Stimulated activated CD8-positive, alpha-beta memory T cell treated with anti-CD3 and anti-CD28 coated beads, Interleukin-15, amount 100 ng/mL, for 1 hour (primary cell): ENCODE data around the gene CABLES1.
"Not testable (repeated sequence)": the region's sequence is repeated elsewhere in the genome, so short reads cannot be mapped to it uniquely, and the experiment has no call there.

Experiments
- DNase-seq: peaks from one replicate; pipeline ENCODE4 v3.0.0-alpha.2; 2020; ENCODE audit warnings: low read depth

The CABLES1 gene

DNA sequence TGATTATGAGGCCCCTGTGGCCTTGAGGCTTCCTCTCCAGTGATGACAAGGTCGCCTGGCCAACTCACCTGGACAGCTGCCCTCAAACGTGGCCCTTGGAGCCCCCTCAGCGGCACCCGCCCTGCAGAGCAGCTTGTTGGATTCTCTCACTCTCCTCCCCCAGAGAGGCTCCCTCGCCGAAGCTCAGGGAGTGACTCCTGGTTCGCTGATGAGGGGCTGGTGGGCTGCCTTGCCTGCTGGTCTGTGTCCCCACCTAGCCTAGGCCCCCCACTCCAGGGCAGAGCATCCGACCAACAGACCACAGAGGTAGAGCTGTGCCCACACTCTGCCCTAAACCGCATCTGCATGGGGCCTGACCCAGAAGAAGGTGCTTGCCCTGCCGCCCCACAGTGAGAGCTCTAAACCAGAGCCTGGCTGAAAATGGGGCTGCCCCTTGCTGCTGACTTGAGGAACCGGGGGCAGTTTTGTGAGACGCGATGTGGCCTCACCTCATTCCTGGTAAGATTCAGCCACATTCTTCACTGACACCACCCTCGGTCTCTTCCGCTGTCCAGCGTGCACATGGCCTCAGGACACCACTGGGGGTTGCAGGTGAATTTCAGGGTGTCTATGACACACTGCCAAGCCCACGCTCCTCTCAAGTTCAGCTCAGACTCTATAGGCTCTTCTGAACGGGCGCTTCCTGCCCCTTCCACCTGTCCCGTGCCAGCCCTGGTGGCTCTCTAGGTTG, 131.6 kb downstream of the CABLES1 start:
- no peak for DNase-seq

DNA sequence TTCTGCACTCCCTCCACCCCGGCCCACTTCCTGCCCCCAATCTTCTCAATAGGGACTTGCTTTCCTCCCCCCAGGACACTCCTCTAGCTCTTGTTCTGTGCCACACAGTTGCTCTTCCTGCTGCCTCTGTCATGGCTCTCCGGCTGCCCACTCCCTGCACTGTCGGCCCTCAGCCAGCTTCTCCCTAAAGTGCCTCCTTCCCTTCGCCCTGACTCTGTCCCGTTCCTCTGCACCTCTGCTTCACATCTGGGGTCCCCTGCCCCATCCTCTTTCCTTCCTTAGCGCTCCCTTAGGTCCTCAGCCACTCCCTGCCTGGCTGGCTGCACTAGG, 132.1 kb downstream of the CABLES1 start:
- DNase-seq, result no peak

DNA sequence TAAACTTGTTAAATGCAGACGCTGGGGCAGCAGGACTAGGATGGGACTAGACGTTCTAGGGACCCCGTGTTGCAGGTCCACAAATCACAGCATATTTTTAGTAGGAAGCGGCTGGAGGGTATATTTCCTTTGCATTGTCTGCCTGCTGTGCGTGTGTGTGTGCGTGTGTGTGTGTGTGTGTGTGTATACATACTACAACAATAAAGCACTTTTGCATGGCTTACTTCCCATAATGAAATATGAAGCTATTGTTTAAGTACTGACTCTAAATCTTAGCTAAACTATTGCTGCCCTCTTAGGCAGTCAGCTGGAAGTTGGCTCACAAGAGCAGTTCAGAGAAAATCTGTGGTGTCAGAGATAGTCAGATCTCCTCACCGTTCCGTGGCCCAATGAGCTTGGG, 133.4 kb downstream of the CABLES1 start:
- DNase-seq, result no peak

DNA sequence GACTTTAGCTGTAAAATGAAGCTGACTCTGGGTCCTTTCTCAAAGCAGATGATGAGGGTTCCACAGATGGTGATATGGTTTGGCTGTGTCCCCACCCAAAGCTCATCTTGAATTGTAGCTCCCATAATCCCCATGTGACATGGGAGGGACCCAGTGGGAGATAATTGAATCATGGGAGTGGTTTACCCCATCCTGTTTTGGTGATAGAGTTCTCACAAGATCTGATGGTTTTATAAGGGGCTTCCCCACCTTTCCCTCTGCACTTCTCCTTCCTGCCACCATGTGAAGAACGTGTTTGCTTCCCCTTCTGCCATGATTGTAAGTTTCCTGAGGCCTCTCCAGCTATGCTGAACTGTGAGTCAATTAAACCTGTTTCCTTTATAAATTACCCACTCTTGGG, 133.8 kb downstream of the CABLES1 start:
- not testable (repeated sequence) for DNase-seq

DNA sequence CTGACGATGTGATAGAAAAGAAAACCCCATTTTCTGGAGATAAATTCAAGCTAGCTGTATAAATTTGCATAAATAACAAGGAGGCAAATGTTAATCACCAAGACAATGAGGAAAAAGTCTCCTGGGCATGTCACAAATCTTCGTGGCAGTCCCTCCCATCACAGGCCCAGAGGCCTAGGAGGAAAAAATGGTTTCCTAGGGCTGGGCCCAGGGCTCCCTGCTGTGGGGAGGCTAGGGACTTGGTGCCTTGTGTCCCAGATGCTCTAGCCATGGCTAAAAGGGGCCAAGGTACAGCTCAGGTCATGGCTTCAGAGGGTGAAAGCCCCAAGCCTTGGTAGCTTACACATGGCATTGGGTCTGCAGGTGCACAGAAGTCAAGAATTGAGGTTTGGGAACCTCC, 134.6 kb downstream of the CABLES1 start:
- no peak for DNase-seq

DNA sequence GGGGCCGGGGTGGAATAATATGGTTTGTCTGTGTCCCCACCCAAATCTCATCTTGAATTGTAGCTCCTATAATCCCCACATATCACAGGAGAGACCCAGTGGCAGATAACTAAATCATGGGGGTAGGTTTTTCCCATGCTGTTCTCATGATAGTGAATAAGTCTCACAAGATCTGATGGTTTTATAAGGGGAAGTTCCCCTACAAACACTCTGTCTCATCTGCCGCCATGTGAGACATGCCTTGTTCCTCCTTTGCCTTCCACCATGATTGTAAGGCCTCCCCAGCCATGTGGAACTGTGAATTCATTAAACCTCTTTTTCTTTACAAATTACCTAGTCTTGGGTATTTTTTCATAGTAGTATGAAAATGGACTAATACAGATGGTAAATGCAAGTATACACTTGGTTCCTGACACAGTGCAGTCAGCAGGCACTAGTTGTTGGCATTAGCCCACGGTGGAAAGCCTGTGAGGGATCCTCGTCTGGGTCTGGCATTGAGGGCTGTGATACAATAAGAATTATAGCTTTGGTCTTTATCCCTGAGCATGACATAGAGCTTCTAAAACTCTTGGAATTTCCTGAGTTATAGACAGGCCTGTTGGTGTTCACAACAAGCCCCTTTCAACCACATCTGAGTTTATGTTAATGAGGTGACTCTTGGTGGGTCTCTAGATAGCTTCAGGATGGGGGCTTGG, 135.8 kb downstream of the CABLES1 start:
- no peak for DNase-seq

DNA sequence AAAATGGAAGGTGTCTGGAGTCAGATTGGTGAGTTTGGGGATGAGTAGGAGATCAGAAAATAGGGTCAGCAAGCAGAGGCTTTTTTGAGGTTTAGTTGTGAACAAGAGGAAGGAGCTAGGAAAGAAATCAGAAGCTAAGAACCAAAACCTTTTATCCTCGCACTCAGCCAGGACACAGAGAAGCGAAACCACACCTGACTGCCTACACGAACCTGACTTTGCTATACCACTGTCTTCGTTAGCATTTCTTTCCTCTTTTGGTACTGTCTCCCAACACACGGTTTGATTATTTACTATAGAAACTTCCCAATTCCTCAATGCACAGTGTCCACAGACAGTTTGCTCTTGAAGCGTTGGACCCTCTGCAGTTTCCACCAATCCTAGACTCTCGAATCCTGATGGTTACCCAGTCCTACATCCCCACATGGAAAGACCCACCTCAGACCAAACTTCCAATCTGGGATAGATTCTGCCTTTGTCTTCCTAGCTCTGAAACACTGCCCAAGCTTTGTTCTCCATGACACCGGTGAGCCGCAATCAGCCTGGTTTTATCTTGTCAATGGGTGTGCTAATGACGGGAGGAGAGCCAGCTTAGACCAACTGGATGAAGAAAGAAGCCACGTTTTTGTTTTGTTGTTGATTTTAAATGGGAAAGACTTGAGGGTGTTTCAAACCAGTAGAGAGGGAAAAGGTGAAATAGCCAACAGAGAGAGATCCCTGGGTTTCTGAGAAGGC, 137.4 kb downstream of the CABLES1 start:
- no peak for DNase-seq

DNA sequence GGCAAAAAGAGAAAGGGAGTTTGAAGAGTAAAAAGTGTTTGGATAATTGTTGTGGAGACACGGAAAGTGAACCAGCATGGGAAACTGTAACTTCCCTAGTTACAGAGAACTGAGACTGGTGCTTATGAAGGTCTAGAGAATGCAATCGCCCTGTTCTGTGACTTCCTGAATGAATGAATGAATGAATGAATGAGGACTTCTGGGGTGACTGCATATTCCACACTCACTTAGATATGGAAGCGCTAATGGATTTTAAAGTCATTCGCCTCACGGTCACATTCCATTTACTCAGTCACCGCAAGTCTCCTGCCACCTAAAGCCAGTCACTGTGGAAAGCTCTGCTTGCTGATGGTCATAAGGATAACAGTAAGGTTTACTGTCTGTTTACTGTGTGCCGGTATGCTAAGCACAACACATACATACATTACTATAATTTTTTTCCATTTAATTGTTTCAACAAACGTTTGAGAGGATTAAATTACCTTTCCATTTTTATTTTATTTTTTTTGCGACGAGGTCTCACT, 138.2 kb downstream of the CABLES1 start:
- DNase-seq, result no peak

DNA sequence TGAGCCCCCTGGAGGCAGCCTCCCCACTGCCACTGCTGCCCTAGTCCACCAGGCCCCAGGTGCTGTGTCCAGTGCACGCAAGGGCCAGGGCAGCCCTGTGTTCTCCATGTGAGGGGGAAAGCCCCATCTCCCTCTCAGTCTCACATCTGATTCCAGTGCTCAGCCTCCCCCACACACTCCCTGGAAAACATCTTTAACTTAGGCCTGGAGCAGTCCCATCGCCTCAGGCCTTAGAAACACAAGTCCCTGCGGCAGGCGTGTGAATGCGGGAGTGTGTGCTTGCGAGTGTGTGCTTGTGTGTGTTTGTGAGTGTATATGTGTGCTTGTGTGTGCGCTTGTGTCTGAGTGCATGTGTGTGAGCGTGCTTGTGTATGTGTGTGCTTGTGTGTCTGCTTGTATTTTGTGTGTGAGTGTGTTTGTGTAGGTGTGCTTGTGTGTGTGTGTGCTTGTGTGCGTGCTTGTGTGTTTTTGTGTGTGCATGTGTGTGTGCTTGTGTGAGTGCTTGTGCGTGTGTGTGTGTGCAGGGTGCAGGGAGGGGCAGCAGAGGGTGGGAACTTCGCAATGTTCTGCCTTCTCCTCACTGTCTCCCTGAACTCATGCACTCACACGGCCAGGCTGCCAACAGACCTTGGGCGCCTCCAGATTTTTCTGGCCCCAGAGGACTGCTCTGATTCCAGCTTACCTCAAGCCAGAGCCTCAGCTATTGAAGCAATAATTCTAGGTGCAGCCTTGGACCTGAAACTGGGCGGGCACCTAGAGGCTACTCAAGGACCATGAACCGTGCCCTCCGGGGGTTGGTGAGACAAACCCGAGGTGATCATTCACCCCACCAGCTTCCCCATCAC, 139.6 kb downstream of the CABLES1 start:
- no peak for DNase-seq

DNA sequence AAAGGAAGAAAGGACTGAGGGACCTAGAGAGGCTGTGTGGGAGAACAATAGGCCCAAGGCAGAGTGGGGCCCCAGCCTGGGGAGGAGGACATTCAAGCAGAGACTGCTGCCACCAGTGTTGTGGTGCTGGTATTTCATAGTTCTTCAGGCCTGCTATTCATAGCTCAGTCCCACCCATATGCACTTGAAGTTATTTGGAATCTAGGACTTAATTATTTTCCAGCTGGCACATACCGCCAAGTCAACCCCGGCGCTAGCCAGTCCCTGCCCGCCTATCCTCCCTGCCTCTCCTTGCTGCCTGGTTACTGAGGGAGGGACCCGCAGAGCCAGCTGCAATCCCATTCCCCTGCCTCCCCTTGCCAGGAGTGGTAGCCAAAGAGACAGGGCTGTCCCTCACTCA, 141.2 kb downstream of the CABLES1 start:
- DNase-seq, result no peak

DNA sequence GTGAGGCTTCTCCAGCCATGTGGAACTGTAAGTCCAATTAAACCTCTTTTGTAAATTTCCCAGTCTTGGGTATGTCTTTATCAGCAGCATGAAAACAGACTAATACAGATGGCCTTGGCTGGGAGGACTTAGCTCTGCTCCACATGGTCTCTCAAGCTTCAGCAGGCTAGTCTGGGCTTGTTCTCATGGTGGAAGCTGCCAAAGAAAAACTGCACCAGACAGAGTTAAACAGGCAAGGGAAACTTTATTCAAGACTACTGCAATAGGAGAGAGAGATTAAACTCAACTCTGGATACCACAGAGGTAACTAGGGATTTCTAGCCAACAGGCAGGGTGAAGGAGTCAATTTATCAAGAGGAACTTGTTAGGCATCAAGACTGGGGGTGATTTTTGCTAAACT, 142.1 kb downstream of the CABLES1 start:
- DNase-seq, result no peak

DNA sequence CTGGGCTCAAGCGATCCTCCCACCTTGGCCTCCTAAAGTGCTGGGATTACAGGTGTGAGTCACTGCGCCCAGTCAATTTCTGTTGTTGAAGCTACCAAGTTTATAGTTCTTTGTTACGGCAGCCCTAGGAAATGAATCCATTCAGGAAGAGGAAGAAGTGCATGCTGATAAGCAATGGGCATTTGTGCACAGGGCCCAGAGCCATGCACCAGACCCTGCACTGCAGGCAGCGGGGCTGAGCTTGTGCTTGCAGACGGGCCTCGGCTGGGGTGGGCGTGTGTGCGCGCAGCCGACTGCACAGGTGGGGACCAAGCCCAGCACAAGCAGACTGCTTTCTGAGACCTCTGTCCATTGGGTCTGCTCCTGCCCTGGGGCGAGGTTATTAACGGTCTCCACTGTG, 144.6 kb downstream of the CABLES1 start:
- DNase-seq, result no peak

DNA sequence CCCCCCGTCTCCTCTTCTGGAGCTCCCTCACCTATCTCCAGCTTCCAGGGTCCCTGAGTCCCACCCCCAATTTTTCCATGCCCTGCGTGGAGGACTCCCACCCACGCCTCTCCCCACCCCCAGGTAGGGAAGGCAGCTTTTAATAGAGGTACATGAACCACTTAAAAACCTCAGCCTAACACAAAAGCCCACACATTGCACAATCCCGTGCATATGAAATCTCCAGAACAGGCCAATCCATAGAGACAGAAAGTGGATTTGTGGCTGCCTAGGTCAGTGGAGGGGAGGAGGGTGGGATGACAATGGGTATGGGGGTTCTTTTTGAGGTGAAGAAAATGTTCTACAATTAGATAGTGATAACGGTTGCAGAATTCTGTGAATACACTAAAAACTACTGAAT, 145.6 kb downstream of the CABLES1 start:
- DNase-seq, result no peak

DNA sequence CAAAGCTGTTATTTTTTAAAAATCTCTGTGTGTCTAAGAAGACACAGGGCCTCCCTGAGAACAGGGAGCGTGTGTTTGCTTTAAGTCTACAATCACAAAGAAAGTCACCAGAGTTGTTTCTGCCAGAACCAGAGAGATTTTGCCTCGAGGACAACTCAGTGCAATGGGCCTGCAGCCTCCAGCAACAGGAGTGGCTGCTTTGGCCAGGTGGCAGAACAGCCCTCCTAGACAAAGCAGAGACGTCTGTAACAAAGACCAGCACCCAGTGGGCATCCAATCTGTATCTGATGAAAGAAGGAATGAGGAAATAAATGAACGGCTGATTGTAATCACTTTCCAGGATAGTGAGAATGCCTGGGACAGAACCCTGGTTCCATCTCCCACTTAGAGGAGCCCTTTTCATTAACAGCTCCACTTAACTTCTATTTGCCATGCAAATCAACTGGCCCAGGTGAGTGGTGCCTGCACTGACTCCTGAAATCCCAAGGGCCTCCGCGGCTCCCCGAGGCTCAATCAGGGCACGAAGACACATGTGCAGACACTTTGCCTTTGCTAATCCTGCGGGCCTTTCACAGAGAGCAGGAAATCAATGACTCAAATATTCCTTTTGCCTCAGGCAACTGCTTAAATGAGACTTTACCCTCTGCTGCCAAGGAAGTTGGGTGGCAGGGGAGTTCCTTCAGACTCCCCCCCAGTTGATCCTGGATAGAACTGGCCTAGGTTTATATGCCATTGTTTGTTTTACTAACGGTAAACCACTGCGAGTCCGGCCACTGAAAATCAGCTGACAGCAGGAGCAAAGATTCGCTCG, 146.5 kb downstream of the CABLES1 start:
- DNase-seq, result no peak

DNA sequence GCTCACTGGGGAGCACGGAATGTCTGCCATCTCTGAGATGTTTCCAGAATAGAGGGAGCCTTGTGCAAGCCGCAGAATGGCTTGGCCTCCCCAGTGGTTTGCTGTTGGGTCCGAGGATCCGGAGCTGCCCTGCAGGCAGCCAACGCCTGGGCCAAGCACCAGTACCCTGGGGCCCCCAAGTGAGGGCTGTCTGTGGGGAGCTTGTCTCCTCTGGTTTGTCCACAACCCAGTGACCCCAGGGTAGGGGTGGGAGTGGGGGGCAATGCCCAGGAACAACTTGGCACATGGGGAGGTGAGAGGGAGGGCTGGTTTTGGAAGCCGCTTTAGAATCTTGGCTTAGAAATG, 147.1 kb downstream of the CABLES1 start:
- no peak for DNase-seq

DNA sequence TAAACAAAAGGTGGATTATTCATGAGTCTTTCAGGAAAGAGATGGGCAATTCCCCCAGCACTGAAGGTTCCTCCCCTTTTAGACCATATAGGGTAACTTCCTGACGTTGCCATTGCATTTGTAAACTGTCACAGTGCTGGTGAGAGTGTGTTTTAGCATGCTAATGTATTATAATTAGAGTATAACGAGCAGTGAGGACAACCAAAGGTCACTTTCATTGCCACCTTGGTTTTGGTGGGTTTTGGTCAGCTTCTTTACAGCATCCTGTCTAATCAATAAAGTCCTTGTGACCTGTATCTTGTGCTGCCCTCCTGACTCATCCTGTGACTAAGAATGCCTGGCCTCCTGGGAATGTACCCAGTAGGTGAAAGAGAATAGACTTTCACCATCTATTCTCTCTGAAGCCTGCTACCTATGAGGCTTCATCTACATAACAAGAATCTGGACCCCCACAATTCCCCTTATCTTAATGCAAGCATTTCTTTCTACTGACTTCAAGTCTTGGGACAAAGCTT, 148.7 kb downstream of the CABLES1 start:
- DNase-seq, result no peak

DNA sequence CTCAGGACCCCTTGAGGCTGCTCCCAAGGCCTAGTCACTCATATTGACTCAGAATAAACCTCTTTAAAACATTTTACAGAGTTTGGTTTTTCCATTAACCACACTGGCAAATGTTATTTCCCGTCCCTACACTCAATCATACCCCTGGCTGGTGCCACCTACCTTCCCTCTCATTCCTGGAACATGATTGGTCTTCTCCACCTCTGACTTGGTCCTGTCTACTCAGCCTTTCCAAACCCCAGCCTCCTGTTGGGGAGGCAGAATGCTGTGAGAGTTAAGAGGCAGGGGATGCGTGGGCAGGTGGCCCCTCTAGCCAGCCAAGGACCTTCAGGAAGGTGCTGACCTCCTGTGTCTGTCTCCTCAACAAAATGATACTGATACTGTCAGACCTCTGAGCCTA, 149.3 kb downstream of the CABLES1 start:
- no peak for DNase-seq

DNA sequence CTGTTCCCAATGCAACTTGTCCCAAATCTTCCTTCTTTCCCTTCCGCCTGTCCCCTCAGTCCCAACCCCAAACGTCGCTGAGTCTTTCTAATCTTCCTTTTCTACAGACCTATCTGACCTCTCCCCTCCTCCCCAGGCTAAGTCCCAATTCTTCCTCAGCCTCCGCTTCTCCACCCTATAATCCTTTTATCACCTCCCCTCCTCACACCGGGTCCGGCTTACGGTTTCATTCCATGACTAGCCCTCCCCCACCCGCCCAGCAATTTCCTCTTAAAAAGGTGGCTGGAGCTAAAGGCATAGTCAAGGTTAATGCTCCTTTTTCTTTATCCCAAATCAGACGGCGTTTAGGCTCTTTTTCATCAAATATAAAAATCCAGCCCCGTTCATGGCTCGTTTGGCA, 150.3 kb downstream of the CABLES1 start:
- DNase-seq, result not testable (repeated sequence)

DNA sequence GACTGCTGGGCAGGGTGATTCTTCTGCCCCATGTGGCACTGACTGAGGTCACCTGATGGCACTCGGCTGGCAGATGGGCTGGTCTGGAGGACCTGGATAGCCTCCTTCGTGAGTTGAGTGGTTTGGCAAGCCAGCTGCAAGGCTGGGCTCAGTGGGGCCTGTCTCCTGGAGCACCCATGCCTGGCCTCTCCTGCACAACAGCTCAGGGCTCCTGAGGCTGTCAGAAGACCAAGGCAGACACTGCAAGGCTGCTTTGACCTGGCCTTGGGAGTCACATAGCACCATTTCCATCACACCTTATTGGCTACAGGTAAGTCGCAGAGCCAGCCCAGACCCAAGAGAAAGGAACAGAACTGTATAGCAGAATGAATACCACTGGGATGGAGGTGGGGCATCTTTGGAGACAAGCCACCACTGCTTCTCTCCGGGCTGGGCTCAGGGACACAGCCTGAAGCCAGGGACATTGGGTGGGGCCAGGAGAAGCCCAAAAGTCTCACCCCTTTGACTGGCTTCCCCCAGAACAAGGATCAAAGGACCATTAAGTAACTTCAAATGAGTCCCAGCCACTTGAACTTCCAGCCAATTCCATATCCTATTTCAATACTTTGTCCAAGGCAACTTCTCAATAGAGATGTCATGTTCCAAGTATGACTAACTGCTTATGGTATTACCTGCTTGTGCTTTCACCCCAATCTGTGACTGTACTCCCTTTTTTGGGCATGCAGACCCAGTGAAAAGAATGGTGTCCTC, 156.3 kb downstream of the CABLES1 start:
- DNase-seq, result no peak

DNA sequence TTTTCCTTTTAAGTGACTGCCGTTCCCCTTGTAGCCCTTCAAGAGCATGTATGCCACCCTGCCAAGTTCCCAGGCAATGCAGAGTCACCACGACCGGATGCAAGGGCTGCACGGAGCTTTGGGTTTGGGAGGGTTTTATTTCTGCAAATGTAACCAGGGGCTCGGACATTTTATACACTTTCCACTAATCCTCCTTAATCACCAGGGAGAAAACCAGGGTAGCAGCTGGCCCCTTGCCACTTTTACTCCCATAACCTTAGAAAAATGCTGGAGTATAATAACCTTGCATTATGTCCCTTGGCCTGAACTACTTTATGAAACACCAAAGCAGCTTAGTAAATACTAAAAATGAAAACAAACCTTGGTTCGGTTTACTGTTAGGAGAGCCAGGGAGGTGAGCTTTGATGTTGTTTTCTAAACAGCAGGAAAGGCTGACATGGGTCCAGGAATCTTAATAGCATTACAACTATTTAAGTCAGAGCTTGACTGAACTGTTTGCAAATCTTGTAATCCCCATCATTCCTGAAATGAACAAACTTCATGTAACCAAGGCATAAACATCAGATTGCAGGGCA, 165.0 kb downstream of the CABLES1 start:
- DNase-seq, result no peak
